Measurements from ENCODE around the gene ANO9.

GRCh38 chr11:440065-441042, 1.5 kb downstream of the ANO9 start:
- no peak for TF ChIP-seq CTCF (IDR thresholded peaks at IDR 0.05)
- no peak for TF ChIP-seq POLR2A (IDR thresholded peaks at IDR 0.05)

Measured in esophagus squamous epithelium (tissue), 4 donors.